GM12878 (cell line): ENCODE results near the gene AGBL5. TPM values are rescaled to one million over a fixed set of nuclear protein-coding genes. Genes with fewer than 3 reads are reported as not detected.

ENCODE experiments used
- ATAC-seq: fragments of 200-7000 bp; cut with Tn5 transposase; 3 replicates; pipeline ENCODE4 v1.9.1; 2020; ENCODE audit warnings: mild to moderate bottlenecking, moderate library complexity
- BruUV-seq: library from RNA; stranded (reverse); fragments of 400-500 nt; replicated peaks from 2 replicates; lab custom pipeline; 2021; lab: Mats Ljungman, UMichigan
- CTCF ChIA-PET: fragments of 300-600 bp; sonication (Branson Sonifier 250); formaldehyde crosslinking; extraction: SDS; loops from one replicate; lab custom pipeline; 2021; ENCODE audit warnings: inconsistent platforms; lab: Yijun Ruan, JAX
- POLR2A ChIA-PET: fragments of 350-600 bp; formaldehyde crosslinking; extraction: SDS; loops from one replicate; lab custom pipeline; 2021; ENCODE audit warnings: inconsistent platforms; lab: Charles Lee
- RAD21 ChIA-PET: fragments of 300-600 bp; sonication (Branson Sonifier 250); formaldehyde crosslinking; loops from one replicate; lab custom pipeline; 2023; ENCODE audit warnings: antibody characterized with exemption; ENCODE audit not compliant: unreplicated experiment; lab: Charles Lee
- SMC1A ChIA-PET: fragments of 300-600 bp; sonication (Branson Sonifier 250); formaldehyde crosslinking; loops from one replicate; lab custom pipeline; 2023; ENCODE audit not compliant: unreplicated experiment, uncharacterized antibody; lab: Charles Lee
- DNase-seq: peaks from one replicate; pipeline ENCODE4 v3.0.0-alpha.2; 2011; ENCODE audit warnings: low read depth, low spot score
- FAIRE-seq: peaks from 3 replicates; lab custom pipeline; 2011; peaks lifted over from hg19 to GRCh38; lab: Jason Lieb, UNC
- H2AFZ ChIP-seq: 2 replicates; pipeline ENCODE4 v1.6.0; 2011; ENCODE audit warnings: low read depth, low read length, control low read depth; ENCODE audit not compliant: control insufficient read depth
- H3K27ac ChIP-seq: 2 replicates; pipeline ENCODE4 v1.5.1; 2011; ENCODE audit warnings: control low read depth; ENCODE audit not compliant: control insufficient read depth, insufficient read depth
- H3K27me3 ChIP-seq, 2 experiments: replicated peaks in 1 of 2; 2 replicates each; pipeline versions ENCODE4 v1.6.0 to v1.6.1; 2011; ENCODE audit warnings: low read length in 1 of 2; ENCODE audit not compliant: control insufficient read depth in 2 of 2, insufficient read depth in 2 of 2
- H3K36me3 ChIP-seq, 2 experiments: 2 replicates each; pipeline ENCODE4 v1.5.1; 2011; ENCODE audit warnings: low read length in 1 of 2; ENCODE audit not compliant: control insufficient read depth in 2 of 2, insufficient read depth in 2 of 2
- H3K4me1 ChIP-seq: 2 replicates; pipeline ENCODE4 v1.6.1; 2011; ENCODE audit warnings: mild to moderate bottlenecking, low read length, moderate library complexity, mixed read lengths; ENCODE audit not compliant: control insufficient read depth, insufficient read depth
- H3K4me2 ChIP-seq: 2 replicates; pipeline ENCODE4 v1.6.0; 2011; ENCODE audit warnings: control low read depth; ENCODE audit not compliant: control insufficient read depth, insufficient read depth
- H3K4me3 ChIP-seq: fragments of 200-600 bp; sonication (generic); 2 replicates; pipeline ENCODE4 v1.5.1; 2016
- H3K79me2 ChIP-seq: 2 replicates; pipeline ENCODE4 v1.6.0; 2011; ENCODE audit warnings: low read length; ENCODE audit not compliant: control insufficient read depth, insufficient read depth
- H3K9ac ChIP-seq: 2 replicates; pipeline ENCODE4 v1.8.0; 2011; ENCODE audit warnings: low read length, control low read depth, mixed read lengths; ENCODE audit not compliant: control insufficient read depth, insufficient read depth
- H3K9me3 ChIP-seq: replicated peaks from 3 replicates; pipeline ENCODE4 v1.5.1; 2011; ENCODE audit warnings: mild to moderate bottlenecking, low read length; ENCODE audit not compliant: control insufficient read depth, insufficient read depth
- H4K20me1 ChIP-seq: 2 replicates; pipeline ENCODE4 v1.6.0; 2011; ENCODE audit not compliant: control insufficient read depth, insufficient read depth
- CBX5 ChIP-seq: sonication (generic); IDR thresholded peaks from 2 replicates; pipeline ENCODE4 v1.6.1; 2016; ENCODE audit warnings: low read depth, moderate library complexity, mild to moderate bottlenecking, inconsistent platforms
- ETV6 ChIP-seq, 2 experiments: fragments of 450-650 bp in 1 of 2; IDR thresholded peaks in 1 of 2; conservative IDR thresholded peaks in 1 of 2; 2 replicates each; pipeline ENCODE4 v1.6.1; 2014; ENCODE audit warnings: antibody characterized with exemption in 1 of 2, borderline replicate concordance in 1 of 2, low read depth in 1 of 2, mild to moderate bottlenecking in 1 of 2, moderate library complexity in 1 of 2
- FOS ChIP-seq: IDR thresholded peaks from 3 replicates; pipeline ENCODE4 v1.6.1; 2011; ENCODE audit warnings: borderline replicate concordance; ENCODE audit not compliant: insufficient read length; ENCODE audit errors: extremely low read depth
- IKZF1 ChIP-seq: fragments of 450-650 bp; conservative IDR thresholded peaks from 2 replicates; pipeline ENCODE4 v1.6.1; 2017; ENCODE audit warnings: antibody characterized with exemption, mild to moderate bottlenecking
- NR2C2 ChIP-seq: IDR thresholded peaks from 2 replicates; pipeline ENCODE4 v1.6.1; 2011; ENCODE audit warnings: borderline replicate concordance, low read depth; ENCODE audit not compliant: control insufficient read depth, insufficient read length
- POLR2AphosphoS5 ChIP-seq: IDR thresholded peaks from 2 replicates; pipeline ENCODE4 v1.6.1; 2011; ENCODE audit warnings: mild to moderate bottlenecking, low read length, inconsistent platforms
- RCOR1 ChIP-seq: conservative IDR thresholded peaks from 2 replicates; pipeline ENCODE4 v1.6.1; 2012; ENCODE audit warnings: low read depth, low read length, improper control_type of control experiment
- SMARCA5 ChIP-seq: fragments of 450-650 bp; IDR thresholded peaks from 2 replicates; pipeline ENCODE4 v1.6.1; 2017; ENCODE audit warnings: mild to moderate bottlenecking
- SREBF2 ChIP-seq: IDR thresholded peaks from 2 replicates; pipeline ENCODE4 v1.6.1; 2012; ENCODE audit warnings: mild to moderate bottlenecking, low read length
- SUPT20H ChIP-seq: IDR thresholded peaks from 2 replicates; pipeline ENCODE4 v1.6.1; 2011; ENCODE audit warnings: low read depth, mild to moderate bottlenecking, low read length, moderate library complexity, borderline replicate concordance; ENCODE audit not compliant: control insufficient read depth
- WRNIP1 ChIP-seq: IDR thresholded peaks from 2 replicates; pipeline ENCODE4 v1.6.1; 2011; ENCODE audit warnings: low read depth, low read length, improper control_type of control experiment, borderline replicate concordance
- ZBED1 ChIP-seq: IDR thresholded peaks from 2 replicates; pipeline ENCODE4 v1.6.1; 2016; ENCODE audit warnings: borderline replicate concordance
- ZNF384 ChIP-seq: IDR thresholded peaks from 2 replicates; pipeline ENCODE4 v1.6.1; 2012; ENCODE audit warnings: low read depth, mild to moderate bottlenecking, low read length, improper control_type of control experiment, borderline replicate concordance
- WGBS: methylation state at CpG from one replicate; pipeline ENCODE4 v1.1.6; 2016; ENCODE audit warnings: low lambda C conversion rate; ENCODE audit not compliant: insufficient replicate concordance, insufficient coverage; ENCODE audit errors: missing lambda C conversion rate; 5-methylcytosine and 5-hydroxymethylcytosine counted together
- in situ Hi-C: fragments of 300-500 bp; cut with MboI; formaldehyde crosslinking; loops from 9 replicates; pipeline ENCODE4 v1.14.3; 2018; ENCODE audit warnings: mixed read lengths
- intact Hi-C: fragments of 100-400 bp; cut with micrococcal nuclease; formaldehyde crosslinking; loops from one replicate; pipeline ENCODE4 v1.14.2; 2022; ENCODE audit not compliant: unreplicated experiment
- polyA plus RNA-seq, 11 experiments: library from polyadenylated mRNA; depleted of rRNA in 4 of 11; unstranded in 6 of 11; stranded (reverse) in 5 of 11; fragments of >200 nt; fragmentation: Nextera tagmentation in 4 of 11; fragmentation: Illumina TruSeq in 1 of 11; extraction: Ambion mirVana in 4 of 11; extraction: Trizol in 1 of 11; gene quantifications; 1 replicate in 1 of 11; 2 replicates in 10 of 11; pipeline versions ENCODE4 v1.2.1 to v1.2.3, GENCODE V29; 2011 to 2016; ENCODE audit warnings: inconsistent platforms in 2 of 11, missing spikeins in 2 of 11, low read depth in 1 of 11
- total RNA-seq, 4 experiments: library from RNA; depleted of rRNA in 3 of 4; stranded (reverse); fragments of >200 nt in 3 of 4; fragmentation: Illumina TruSeq in 1 of 4; extraction: Trizol in 1 of 4; gene quantifications; 2 replicates each; pipeline versions ENCODE4 v1.2.1 to v1.2.3, GENCODE V29; 2013 to 2021
- TF ChIP-seq, protein P1 (sequence below): fragments of 450-650 bp; IDR thresholded peaks from 2 replicates; pipeline ENCODE4 v1.6.1; 2017; ENCODE audit warnings: antibody characterized with exemption, mild to moderate bottlenecking, moderate library complexity
- TF ChIP-seq, protein P2 (sequence below): IDR thresholded peaks from 2 replicates; pipeline ENCODE4 v1.6.1; 2012; ENCODE audit warnings: low read length, inconsistent platforms
- TF ChIP-seq, protein P3 (sequence below): IDR thresholded peaks from 2 replicates; pipeline ENCODE4 v1.6.1; 2012; ENCODE audit warnings: low read depth, low read length, improper control_type of control experiment

AGBL5 gene
- total and polyA plus RNA-seq, 10 of the 15 experiments (the other 5 are each of a cell fraction or from before 2014, with no cell fraction given), result 1.9 to 28.5 (median 19.5) TPM

DNA sequence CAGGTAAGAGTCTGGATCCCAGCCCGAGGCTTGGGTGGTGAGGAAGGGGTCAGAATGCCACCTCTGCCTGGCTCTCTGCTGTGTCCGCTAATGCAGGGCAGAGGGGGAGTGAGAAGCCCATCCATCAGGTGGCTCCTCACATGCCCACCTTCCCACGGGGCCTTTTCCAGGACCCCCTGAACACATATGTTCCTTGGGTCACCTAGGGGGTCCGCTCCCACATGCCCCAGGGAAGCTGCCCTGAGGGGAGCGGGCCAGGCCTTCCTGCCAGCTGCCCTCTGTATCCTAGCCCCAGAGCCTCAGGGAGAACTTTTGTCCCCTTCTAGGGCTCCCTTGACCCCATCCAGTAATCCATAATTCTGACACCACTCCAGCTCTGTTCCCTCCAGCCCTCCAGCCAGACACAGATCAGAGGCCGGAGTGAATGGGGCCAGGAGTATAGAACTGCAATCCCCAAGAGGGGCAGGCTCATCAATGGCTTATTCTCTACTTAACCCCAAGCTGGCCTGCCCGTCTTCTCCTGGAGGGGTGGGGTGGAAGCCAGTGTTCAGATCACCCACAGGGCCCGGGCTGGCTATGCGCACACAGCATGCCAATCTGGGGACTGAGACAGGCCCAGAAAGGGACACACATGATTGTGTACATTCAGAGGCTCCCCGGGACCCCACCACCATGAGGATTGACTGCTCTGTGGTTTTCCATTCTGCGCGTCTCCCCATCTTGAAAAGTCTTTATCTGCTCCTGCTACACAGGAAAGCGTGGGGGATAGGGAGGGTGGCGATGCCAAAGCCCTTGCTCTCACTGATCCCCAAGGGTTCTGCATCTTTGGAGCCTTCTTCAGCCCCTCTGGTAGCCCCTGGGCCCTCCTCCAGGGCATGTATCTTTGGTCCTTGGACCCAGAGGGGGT lies 28.0 kb downstream of the AGBL5 start:
- DNase-seq, result no peak
- RAD21 ChIA-PET, result no interaction called here
- CTCF ChIA-PET, result no interaction called here
- H3K36me3 ChIP-seq, result no peaks in the 10 kb centered on the region
- H3K4me3 ChIP-seq, result no peak overlapping the region
- SMC1A ChIA-PET, result no interaction called here
- intact Hi-C loops (loop anchor here (2.0 kb wide), 1 partner anchor 47 kb away; the partner anchor contains the start of gene TMEM214), in situ Hi-C loops (loop anchor here (10.0 kb wide), 1 partner anchor 115 kb away; no protein-coding TSS in a partner anchor)
- no TSS peak for BruUV-seq
- no peak for FAIRE-seq
- no peak overlapping the region for H2AFZ ChIP-seq
- H3K4me2 ChIP-seq, result no peak overlapping the region
- H3K27me3 ChIP-seq, result no peaks in the 10 kb centered on the region
- POLR2A ChIA-PET, result interaction anchor here (4.9 kb wide), 1 partner anchor 29 kb away, joined by 27 read pairs; the partner anchor contains the start of gene AGBL5
- H4K20me1 ChIP-seq, result no peaks in the 10 kb centered on the region
- ATAC-seq, result no peak
- no peak overlapping the region for H3K27ac ChIP-seq
- H3K4me1 ChIP-seq, result peaks cover 38% of the 10 kb centered on the region
- H3K9ac ChIP-seq, result no peak overlapping the region
- 73% methylated on average over 14 of the region's 14 CpGs for WGBS
- TF ChIP-seq ETV6 (conservative IDR thresholded peaks at IDR 0.05 in 1 of 2, IDR thresholded peaks at IDR 0.05 in 1 of 2; ENCODE audit: borderline replicate concordance in 1 of 2, low read depth in 1 of 2) (no peak), SREBF2 (no peak), ZBED1 (no peak), SUPT20H (no peak), SMARCA5 (no peak), FOS (no peak), POLR2AphosphoS5 (no peak), RCOR1 (no peak), NR2C2 (no peak), IKZF1 (no peak), CBX5 (no peak), WRNIP1 (no peak), ZNF384 (no peak)
- TF ChIP-seq, protein P1, sequence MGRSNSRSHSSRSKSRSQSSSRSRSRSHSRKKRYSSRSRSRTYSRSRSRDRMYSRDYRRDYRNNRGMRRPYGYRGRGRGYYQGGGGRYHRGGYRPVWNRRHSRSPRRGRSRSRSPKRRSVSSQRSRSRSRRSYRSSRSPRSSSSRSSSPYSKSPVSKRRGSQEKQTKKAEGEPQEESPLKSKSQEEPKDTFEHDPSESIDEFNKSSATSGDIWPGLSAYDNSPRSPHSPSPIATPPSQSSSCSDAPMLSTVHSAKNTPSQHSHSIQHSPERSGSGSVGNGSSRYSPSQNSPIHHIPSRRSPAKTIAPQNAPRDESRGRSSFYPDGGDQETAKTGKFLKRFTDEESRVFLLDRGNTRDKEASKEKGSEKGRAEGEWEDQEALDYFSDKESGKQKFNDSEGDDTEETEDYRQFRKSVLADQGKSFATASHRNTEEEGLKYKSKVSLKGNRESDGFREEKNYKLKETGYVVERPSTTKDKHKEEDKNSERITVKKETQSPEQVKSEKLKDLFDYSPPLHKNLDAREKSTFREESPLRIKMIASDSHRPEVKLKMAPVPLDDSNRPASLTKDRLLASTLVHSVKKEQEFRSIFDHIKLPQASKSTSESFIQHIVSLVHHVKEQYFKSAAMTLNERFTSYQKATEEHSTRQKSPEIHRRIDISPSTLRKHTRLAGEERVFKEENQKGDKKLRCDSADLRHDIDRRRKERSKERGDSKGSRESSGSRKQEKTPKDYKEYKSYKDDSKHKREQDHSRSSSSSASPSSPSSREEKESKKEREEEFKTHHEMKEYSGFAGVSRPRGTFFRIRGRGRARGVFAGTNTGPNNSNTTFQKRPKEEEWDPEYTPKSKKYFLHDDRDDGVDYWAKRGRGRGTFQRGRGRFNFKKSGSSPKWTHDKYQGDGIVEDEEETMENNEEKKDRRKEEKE, result no peak
- TF ChIP-seq, protein P2, sequence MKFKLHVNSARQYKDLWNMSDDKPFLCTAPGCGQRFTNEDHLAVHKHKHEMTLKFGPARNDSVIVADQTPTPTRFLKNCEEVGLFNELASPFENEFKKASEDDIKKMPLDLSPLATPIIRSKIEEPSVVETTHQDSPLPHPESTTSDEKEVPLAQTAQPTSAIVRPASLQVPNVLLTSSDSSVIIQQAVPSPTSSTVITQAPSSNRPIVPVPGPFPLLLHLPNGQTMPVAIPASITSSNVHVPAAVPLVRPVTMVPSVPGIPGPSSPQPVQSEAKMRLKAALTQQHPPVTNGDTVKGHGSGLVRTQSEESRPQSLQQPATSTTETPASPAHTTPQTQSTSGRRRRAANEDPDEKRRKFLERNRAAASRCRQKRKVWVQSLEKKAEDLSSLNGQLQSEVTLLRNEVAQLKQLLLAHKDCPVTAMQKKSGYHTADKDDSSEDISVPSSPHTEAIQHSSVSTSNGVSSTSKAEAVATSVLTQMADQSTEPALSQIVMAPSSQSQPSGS, result no peak
- TF ChIP-seq, protein P3, sequence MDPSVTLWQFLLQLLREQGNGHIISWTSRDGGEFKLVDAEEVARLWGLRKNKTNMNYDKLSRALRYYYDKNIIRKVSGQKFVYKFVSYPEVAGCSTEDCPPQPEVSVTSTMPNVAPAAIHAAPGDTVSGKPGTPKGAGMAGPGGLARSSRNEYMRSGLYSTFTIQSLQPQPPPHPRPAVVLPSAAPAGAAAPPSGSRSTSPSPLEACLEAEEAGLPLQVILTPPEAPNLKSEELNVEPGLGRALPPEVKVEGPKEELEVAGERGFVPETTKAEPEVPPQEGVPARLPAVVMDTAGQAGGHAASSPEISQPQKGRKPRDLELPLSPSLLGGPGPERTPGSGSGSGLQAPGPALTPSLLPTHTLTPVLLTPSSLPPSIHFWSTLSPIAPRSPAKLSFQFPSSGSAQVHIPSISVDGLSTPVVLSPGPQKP, result no peak
- no peaks in the 10 kb centered on the region for H3K9me3 ChIP-seq
- no peaks in the 10 kb centered on the region for H3K79me2 ChIP-seq
